HCT116 (cell line): ENCODE data around the gene WHRN. TPM values are rescaled to one million over a fixed set of nuclear protein-coding genes. Genes with fewer than 3 reads are reported as not detected.

Source experiments
- ATAC-seq: fragments of 200-7000 bp; cut with Tn5 transposase; 2 replicates; pipeline ENCODE4 v1.9.1; 2020; ENCODE audit warnings: mild to moderate bottlenecking, moderate library complexity
- BruUV-seq: library from RNA; stranded (reverse); fragments of 400-500 nt; replicated peaks from 2 replicates; lab custom pipeline; 2021; lab: Mats Ljungman, UMichigan
- CTCF ChIA-PET: fragments of 300-600 bp; sonication (Branson Sonifier 250); formaldehyde crosslinking; loops from one replicate; lab custom pipeline; 2021; ENCODE audit warnings: antibody characterized with exemption; lab: Charles Lee
- POLR2A ChIA-PET: fragments of 300-600, 350-600 bp; sonication (Branson Sonifier 250); formaldehyde crosslinking; loops from one replicate; lab custom pipeline; 2021; ENCODE audit warnings: antibody characterized with exemption; lab: Charles Lee
- RAD21 ChIA-PET, 2 experiments: fragments of 300-600 bp; sonication (Branson Sonifier 250); formaldehyde crosslinking; loops; one replicate each; lab custom pipeline; 2023; ENCODE audit warnings: low total read pairs in 2 of 2; ENCODE audit not compliant: uncharacterized antibody in 2 of 2, unreplicated experiment in 2 of 2, low non-redundant PET in 1 of 2; lab: Charles Lee
- DNase-seq: peaks from one replicate; pipeline ENCODE4 v3.0.0-alpha.2; 2010; ENCODE audit warnings: low read depth, low spot score
- H2AFZ ChIP-seq: fragments of 200-600 bp; shearing (Covaris generic), sonication (generic); 2 replicates; pipeline ENCODE4 v1.6.1; 2017; ENCODE audit warnings: low read depth, mixed run types, mixed read lengths, antibody characterized with exemption, low read length; ENCODE audit not compliant: poor library complexity, severe bottlenecking
- H3K27ac ChIP-seq: 2 replicates; pipeline ENCODE4 v1.5.1; 2012; ENCODE audit warnings: low read depth, low read length
- H3K27me3 ChIP-seq: fragments of 200-600 bp; sonication (generic); 2 replicates; pipeline ENCODE4 v1.6.1; 2016; ENCODE audit warnings: mixed run types, low read length, mixed read lengths; ENCODE audit not compliant: insufficient read depth
- H3K36me3 ChIP-seq, 2 experiments: fragments of 200-500 bp in 1 of 2; fragments of 200-600 bp in 1 of 2; sonication (Bioruptor generic) in 1 of 2; sonication (generic) in 1 of 2; 2 replicates each; pipeline versions ENCODE4 v1.5.1 to v1.6.1; 2014 to 2016; ENCODE audit warnings: low read length in 2 of 2, inconsistent platforms in 1 of 2, mixed read lengths in 1 of 2, mixed run types in 1 of 2; ENCODE audit not compliant: insufficient read depth in 2 of 2, control insufficient read depth in 1 of 2
- H3K4me1 ChIP-seq, 2 experiments: fragments of 200-600 bp in 1 of 2; sonication (generic) in 1 of 2; 2 replicates each; pipeline versions ENCODE4 v1.5.1 to v1.6.1; 2012 to 2017; ENCODE audit warnings: low read length in 2 of 2, inconsistent platforms in 1 of 2, mild to moderate bottlenecking in 1 of 2, mixed read lengths in 1 of 2, mixed run types in 1 of 2, moderate library complexity in 1 of 2; ENCODE audit not compliant: insufficient read depth in 2 of 2, control insufficient read depth in 1 of 2
- H3K4me2 ChIP-seq: fragments of 200-600 bp; sonication (generic); 2 replicates; pipeline ENCODE4 v1.6.1; 2017; ENCODE audit warnings: mixed run types, low read length, mixed read lengths
- H3K4me3 ChIP-seq, 2 experiments: fragments of 200-600 bp in 1 of 2; sonication (generic) in 1 of 2; replicated peaks in 1 of 2; 2 replicates each; pipeline ENCODE4 v1.5.1; 2011 to 2016; ENCODE audit warnings: low read length in 2 of 2, control low read depth in 1 of 2, low read depth in 1 of 2, mild to moderate bottlenecking in 1 of 2, mixed read lengths in 1 of 2, mixed run types in 1 of 2
- H3K79me2 ChIP-seq: fragments of 200-600 bp; sonication (generic); 2 replicates; pipeline ENCODE4 v1.6.1; 2017; ENCODE audit warnings: mild to moderate bottlenecking, mixed run types, low read length, moderate library complexity, mixed read lengths; ENCODE audit not compliant: insufficient read depth
- H3K9ac ChIP-seq: fragments of 200-600 bp; sonication (generic); 2 replicates; pipeline ENCODE4 v1.6.1; 2016; ENCODE audit warnings: low read length, mixed read lengths
- H3K9me2 ChIP-seq: fragments of 200-600 bp; sonication (generic), shearing (Covaris generic); 2 replicates; pipeline ENCODE4 v1.6.1; 2017; ENCODE audit warnings: mixed run types, mild to moderate bottlenecking, moderate library complexity; ENCODE audit not compliant: insufficient read depth
- H3K9me3 ChIP-seq, 2 experiments: fragments of 200-500 bp in 1 of 2; fragments of 200-600 bp in 1 of 2; sonication (Bioruptor generic) in 1 of 2; sonication (generic) in 1 of 2; 2 replicates each; pipeline ENCODE4 v1.6.1; 2014 to 2017; ENCODE audit warnings: low read length in 2 of 2, mixed read lengths in 2 of 2, inconsistent platforms in 1 of 2, low read depth in 1 of 2, mild to moderate bottlenecking in 1 of 2, mixed run types in 1 of 2, moderate library complexity in 1 of 2; ENCODE audit not compliant: control insufficient read depth in 1 of 2, insufficient read depth in 1 of 2
- H4K20me1 ChIP-seq: fragments of 200-600 bp; sonication (generic), shearing (Covaris generic); 2 replicates; pipeline ENCODE4 v1.6.1; 2017; ENCODE audit warnings: mixed run types, mild to moderate bottlenecking, moderate library complexity; ENCODE audit not compliant: insufficient read depth
- CTCF ChIP-seq, 3 experiments: fragments of 200-600 bp in 1 of 3; sonication (generic) in 1 of 3; IDR thresholded peaks in 2 of 3; conservative IDR thresholded peaks in 1 of 3; 2 replicates each; pipeline ENCODE4 v1.5.1; 2012 to 2017; ENCODE audit warnings: low read depth in 2 of 3, low read length in 2 of 3, antibody characterized with exemption in 1 of 3, borderline replicate concordance in 1 of 3, control low read depth in 1 of 3, mild to moderate bottlenecking in 1 of 3, mixed read lengths in 1 of 3, mixed run types in 1 of 3, moderate library complexity in 1 of 3; ENCODE audit not compliant: insufficient read depth in 1 of 3
- ELF1 ChIP-seq: IDR thresholded peaks from 2 replicates; pipeline ENCODE4 v1.6.1; 2012; ENCODE audit warnings: low read depth, borderline replicate concordance
- EZH2phosphoT487 ChIP-seq: fragments of 200-600 bp; IDR thresholded peaks from 2 replicates; pipeline ENCODE4 v1.6.1; 2018; ENCODE audit warnings: antibody characterized with exemption, borderline replicate concordance
- FOSL1 ChIP-seq: IDR thresholded peaks from 2 replicates; pipeline ENCODE4 v1.6.1; 2012; ENCODE audit warnings: low read depth
- MAX ChIP-seq: IDR thresholded peaks from 2 replicates; pipeline ENCODE4 v1.6.1; 2012
- POLR2AphosphoS5 ChIP-seq: IDR thresholded peaks from 2 replicates; pipeline ENCODE4 v1.6.1; 2011; ENCODE audit warnings: mild to moderate bottlenecking, low read depth, low read length, moderate library complexity
- SP1 ChIP-seq: IDR thresholded peaks from 2 replicates; pipeline ENCODE4 v1.6.1; 2012; ENCODE audit warnings: low read depth
- ZFX ChIP-seq: fragments of 450-650 bp; IDR thresholded peaks from 2 replicates; pipeline ENCODE4 v1.6.1; 2017
- intact Hi-C: fragments of 100-400 bp; cut with micrococcal nuclease; formaldehyde crosslinking; loops from 2 replicates; pipeline ENCODE4 v1.10.0; 2022
- total RNA-seq: library from RNA; stranded (reverse); gene quantifications from one replicate; pipeline ENCODE4 v1.2.1, GENCODE V29; 2021; ENCODE audit not compliant: unreplicated experiment

WHRN gene
- total RNA-seq, 1 experiment from 2014 or later, result 12.8 TPM

- no peak for TF ChIP-seq POLR2AphosphoS5
- no peak for TF ChIP-seq FOSL1
- TF ChIP-seq EZH2phosphoT487, result no peak
These were observed 44.6 kb downstream of the WHRN start (continued) for GRCh38 chr9:114460513-114461199.

GRCh38 chr9:114459464-114459863 lies 45.8 kb downstream of the WHRN start:
- RAD21 ChIA-PET, result no interaction called here
- no peak overlapping the region for H2AFZ ChIP-seq
- POLR2A ChIA-PET, result no interaction called here
- no peak overlapping the region for H3K4me2 ChIP-seq
- no peaks in the 10 kb centered on the region for H3K4me1 ChIP-seq
- no peak overlapping the region for H3K9ac ChIP-seq
- H4K20me1 ChIP-seq, result no peaks in the 10 kb centered on the region
- DNase-seq (no peak), ATAC-seq (no peak)
- H3K4me3 ChIP-seq, result no peak overlapping the region
- no peaks in the 10 kb centered on the region for H3K27me3 ChIP-seq
- CTCF ChIA-PET, result no interaction called here
- intact Hi-C loops, result no loop called here
- no peaks in the 10 kb centered on the region for H3K79me2 ChIP-seq
- no peak overlapping the region for H3K27ac ChIP-seq
- TF ChIP-seq ELF1, result no peak
- no peak for TF ChIP-seq MAX
- TF ChIP-seq ZFX, result no peak
- no peak for TF ChIP-seq EZH2phosphoT487
- no peak for TF ChIP-seq SP1
- TF ChIP-seq CTCF (IDR thresholded peaks at IDR 0.05 in 2 of 3, conservative IDR thresholded peaks at IDR 0.05 in 1 of 3; ENCODE audit: borderline replicate concordance in 1 of 3, insufficient read depth in 1 of 3, low read depth in 2 of 3, low read length in 2 of 3), result no peak
- H3K36me3 ChIP-seq, result no peaks in the 10 kb centered on the region
- no peaks in the 10 kb centered on the region for H3K9me3 ChIP-seq
- BruUV-seq, result no TSS peak
- no peaks in the 10 kb centered on the region for H3K9me2 ChIP-seq
